Spleen (tissue), 7 donors: ENCODE data around the gene TENM4.

Experiments
- POLR2A ChIP-seq, 3 donors: fragments of 450-650 bp; IDR thresholded peaks; one replicate each; pipeline ENCODE4 v1.5.1; 2017; ENCODE audit warnings: antibody characterized with exemption in 3 of 3, mild to moderate bottlenecking in 1 of 3
- POLR2AphosphoS5 ChIP-seq, 3 donors: sonication (generic); formaldehyde crosslinking; IDR thresholded peaks; one replicate each; pipeline ENCODE4 v1.5.1; 2017; ENCODE audit warnings: antibody characterized with exemption in 3 of 3
- TF ChIP-seq, protein P1 (sequence below), 11 experiments: fragments of 200-600 bp in 7 of 11; fragments of 450-650 bp in 4 of 11; sonication (generic) in 4 of 11; IDR thresholded peaks in 8 of 11; conservative IDR thresholded peaks in 3 of 11; 1 replicate in 7 of 11; 2 replicates in 4 of 11; pipeline versions ENCODE4 v1.4.0 to v1.8.0; 2016 to 2021; ENCODE audit warnings: antibody characterized with exemption in 11 of 11, inconsistent platforms in 4 of 11, mild to moderate bottlenecking in 1 of 11
- donor health status: DM: no; HTN: no; CAD: no; lungs with moderate emphysema.
- donor health status: DM: no; HTN: no; CAD: no.
- donor health status: DM: no; HTN: no; CAD: no.

DNA sequence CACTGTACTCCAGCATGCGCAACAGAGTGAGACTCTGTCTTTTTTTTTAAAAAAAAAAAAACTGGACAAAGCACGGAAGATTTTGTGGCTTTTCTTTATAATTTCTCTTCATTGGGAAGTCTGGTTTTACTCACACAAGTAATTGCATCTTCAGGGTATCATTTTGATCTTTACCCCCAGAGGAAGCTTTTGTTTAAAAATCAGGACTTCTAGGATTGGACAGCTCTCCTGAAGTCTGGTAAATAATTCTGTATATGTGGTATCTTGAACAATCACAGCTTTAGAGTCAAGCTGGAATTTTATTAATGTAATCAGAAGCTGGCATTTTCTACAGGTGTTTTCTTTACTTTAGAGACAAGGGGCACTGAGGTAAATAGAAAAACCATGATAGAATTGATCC, 658.1 kb downstream of the TENM4 start:
- TF ChIP-seq POLR2A (IDR thresholded peaks at IDR 0.05) (no peak), POLR2AphosphoS5 (IDR thresholded peaks at IDR 0.05) (no peak)
- TF ChIP-seq, protein P1, sequence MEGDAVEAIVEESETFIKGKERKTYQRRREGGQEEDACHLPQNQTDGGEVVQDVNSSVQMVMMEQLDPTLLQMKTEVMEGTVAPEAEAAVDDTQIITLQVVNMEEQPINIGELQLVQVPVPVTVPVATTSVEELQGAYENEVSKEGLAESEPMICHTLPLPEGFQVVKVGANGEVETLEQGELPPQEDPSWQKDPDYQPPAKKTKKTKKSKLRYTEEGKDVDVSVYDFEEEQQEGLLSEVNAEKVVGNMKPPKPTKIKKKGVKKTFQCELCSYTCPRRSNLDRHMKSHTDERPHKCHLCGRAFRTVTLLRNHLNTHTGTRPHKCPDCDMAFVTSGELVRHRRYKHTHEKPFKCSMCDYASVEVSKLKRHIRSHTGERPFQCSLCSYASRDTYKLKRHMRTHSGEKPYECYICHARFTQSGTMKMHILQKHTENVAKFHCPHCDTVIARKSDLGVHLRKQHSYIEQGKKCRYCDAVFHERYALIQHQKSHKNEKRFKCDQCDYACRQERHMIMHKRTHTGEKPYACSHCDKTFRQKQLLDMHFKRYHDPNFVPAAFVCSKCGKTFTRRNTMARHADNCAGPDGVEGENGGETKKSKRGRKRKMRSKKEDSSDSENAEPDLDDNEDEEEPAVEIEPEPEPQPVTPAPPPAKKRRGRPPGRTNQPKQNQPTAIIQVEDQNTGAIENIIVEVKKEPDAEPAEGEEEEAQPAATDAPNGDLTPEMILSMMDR (IDR thresholded peaks at IDR 0.05 in 8 of 11, conservative IDR thresholded peaks at IDR 0.05 in 3 of 11) = no peak
